H1 (cell line): Measurements from ENCODE around the gene TEAD2. TPM values are rescaled to one million over a fixed set of nuclear protein-coding genes. Genes with fewer than 3 reads are reported as not detected.

ENCODE experiments used
- BRCA1 ChIP-seq: IDR thresholded peaks from 2 replicates; pipeline ENCODE4 v1.6.1; 2012; ENCODE audit warnings: low read depth, low read length, improper control_type of control experiment
- CBX5 ChIP-seq: fragments of 300-800, 300-1000 bp; sonication (generic); IDR thresholded peaks from 2 replicates; pipeline ENCODE4 v1.7.1; 2016; ENCODE audit warnings: antibody characterized with exemption, low read length, low read depth
- CHD7 ChIP-seq: fragments of 300-600 bp; sonication (generic); IDR thresholded peaks from 2 replicates; pipeline ENCODE4 v1.7.1; 2012; ENCODE audit warnings: low read length, moderate library complexity, mild to moderate bottlenecking, inconsistent platforms; ENCODE audit not compliant: insufficient replicate concordance
- E2F6 ChIP-seq: IDR thresholded peaks from 2 replicates; pipeline ENCODE4 v1.6.1; 2012; ENCODE audit warnings: inconsistent platforms
- EP300 ChIP-seq, 2 experiments: IDR thresholded peaks; 1 replicate in 1 of 2; 2 replicates in 1 of 2; pipeline ENCODE4 v1.6.1; 2011 to 2012; ENCODE audit warnings: low read depth in 2 of 2, low read length in 2 of 2, mild to moderate bottlenecking in 2 of 2, borderline replicate concordance in 1 of 2, inconsistent platforms in 1 of 2, moderate library complexity in 1 of 2
- KDM1A ChIP-seq: fragments of 200-600, 300-600 bp; sonication (generic); IDR thresholded peaks from 2 replicates; pipeline ENCODE4 v1.7.1; 2016; ENCODE audit warnings: mild to moderate bottlenecking, low read length, borderline replicate concordance
- MAX ChIP-seq: IDR thresholded peaks from 2 replicates; pipeline ENCODE4 v1.6.1; 2012; ENCODE audit warnings: inconsistent platforms
- SIN3A ChIP-seq, 2 experiments: IDR thresholded peaks in 1 of 2; conservative IDR thresholded peaks in 1 of 2; 2 replicates each; pipeline ENCODE4 v1.6.1; 2011 to 2012; ENCODE audit warnings: low read length in 2 of 2, improper control_type of control experiment in 1 of 2, low read depth in 1 of 2, mild to moderate bottlenecking in 1 of 2
- SP4 ChIP-seq: IDR thresholded peaks from 2 replicates; pipeline ENCODE4 v1.6.1; 2012; ENCODE audit warnings: low read length, inconsistent platforms
- polyA plus RNA-seq, 7 experiments: library from polyadenylated mRNA; depleted of rRNA in 3 of 7; stranded (reverse) in 5 of 7; unstranded in 2 of 7; fragments of >200 nt in 5 of 7; fragments of 200-250 nt in 2 of 7; gene quantifications; 1 replicate in 5 of 7; 2 replicates in 1 of 7; 4 replicates in 1 of 7; pipeline versions ENCODE4 v1.2.1 to v1.2.3, GENCODE V29; 2011 to 2013; ENCODE audit warnings: missing spikeins in 2 of 7, mixed read lengths in 2 of 7
- total RNA-seq: library from RNA; stranded (reverse); fragmentation: NEBNext Ultra II Directional; extraction: Animal tissue kit (Norgen Biotek cat#: 25700); gene quantifications from 2 replicates; pipeline ENCODE4 v1.2.1, GENCODE V29; 2021

TEAD2 gene
- total and polyA plus RNA-seq, 2 of the 8 experiments (the other 6 are each of a cell fraction or from before 2014, with no cell fraction given) = 87.6 to 146 TPM

GRCh38 chr19:49390131-49390928 is 28.1 kb upstream of the TEAD2 start (continued):
- no peak for TF ChIP-seq CHD7
- TF ChIP-seq EP300 (IDR thresholded peaks at IDR 0.05; ENCODE audit: borderline replicate concordance in 1 of 2, low read depth in 2 of 2, low read length in 2 of 2) = no peak
- no peak for TF ChIP-seq SIN3A (conservative IDR thresholded peaks at IDR 0.05 in 1 of 2, IDR thresholded peaks at IDR 0.05 in 1 of 2; ENCODE audit: low read depth in 1 of 2, low read length in 2 of 2)
- TF ChIP-seq MAX = no peak
- no peak for TF ChIP-seq CBX5
- no peak for TF ChIP-seq SP4
- TF ChIP-seq BRCA1 = no peak
- TF ChIP-seq E2F6 = no peak
- no peak for TF ChIP-seq KDM1A
